Tibial nerve (tissue), 4 donors: ENCODE data around the gene GET3. TPM values are rescaled to one million over a fixed set of nuclear protein-coding genes. Genes with fewer than 3 reads are reported as not detected.
A peak's percentile ranks its signal among the peaks of the same experiment; 100 is the strongest.

ENCODE experiments used
- DNase-seq, 2 donors: peaks; one replicate each; pipeline ENCODE4 v3.0.0-alpha.2; 2019; ENCODE audit warnings: low spot score in 2 of 2
- H3K27ac ChIP-seq, 4 donors: fragments of 200-600 bp; sonication (generic) in 3 of 4; one replicate each; pipeline ENCODE4 v1.5.1; 2017 to 2019; ENCODE audit warnings: mild to moderate bottlenecking in 1 of 4
- H3K27me3 ChIP-seq, 2 donors: fragments of 200-600 bp; sonication (generic) in 1 of 2; one replicate each; pipeline versions ENCODE4 v1.5.1 to v1.6.0; 2017 to 2019
- H3K36me3 ChIP-seq, 3 donors: fragments of 200-600 bp; sonication (generic); one replicate each; pipeline ENCODE4 v1.5.1; 2018 to 2019
- H3K4me1 ChIP-seq, 4 donors: fragments of 200-600 bp; sonication (generic) in 3 of 4; one replicate each; pipeline ENCODE4 v1.5.1; 2017 to 2019
- H3K4me3 ChIP-seq, 4 donors: fragments of 200-600 bp; sonication (generic) in 3 of 4; one replicate each; pipeline ENCODE4 v1.5.1; 2017 to 2019; ENCODE audit warnings: mild to moderate bottlenecking in 1 of 4, moderate library complexity in 1 of 4
- H3K9me3 ChIP-seq, 4 donors: fragments of 200-600 bp; sonication (generic) in 3 of 4; one replicate each; pipeline ENCODE4 v1.5.1; 2017 to 2019
- EP300 ChIP-seq, 2 donors: sonication (generic); formaldehyde crosslinking; IDR thresholded peaks; one replicate each; pipeline ENCODE4 v1.6.1; 2017; ENCODE audit warnings: antibody characterized with exemption in 2 of 2, mild to moderate bottlenecking in 1 of 2
- POLR2A ChIP-seq, 2 donors: fragments of 450-650 bp; IDR thresholded peaks; one replicate each; pipeline ENCODE4 v1.6.1; 2017; ENCODE audit warnings: antibody characterized with exemption in 2 of 2, mild to moderate bottlenecking in 2 of 2, moderate library complexity in 2 of 2
- WGBS, 2 donors: methylation state at CpG; one replicate each; pipeline ENCODE4 v1.1.5; 2018; 5-methylcytosine and 5-hydroxymethylcytosine counted together
- total RNA-seq, 4 donors: library from RNA; depleted of rRNA; stranded (reverse); fragments of >200 nt; gene quantifications; one replicate each; pipeline ENCODE4 v1.1.0, GENCODE V29; 2016
- TF ChIP-seq, protein P1 (sequence below), 5 experiments: fragments of 200-600 bp in 3 of 5; fragments of 450-650 bp in 2 of 5; sonication (generic) in 3 of 5; IDR thresholded peaks; one replicate each; pipeline ENCODE4 v1.5.1; 2016 to 2019; ENCODE audit warnings: antibody characterized with exemption in 5 of 5, mild to moderate bottlenecking in 3 of 5, moderate library complexity in 2 of 5

GET3 gene
- total RNA-seq, 4 donors from 2014 or later, result 22.6 to 40.4 (median 36.3) TPM

DNA sequence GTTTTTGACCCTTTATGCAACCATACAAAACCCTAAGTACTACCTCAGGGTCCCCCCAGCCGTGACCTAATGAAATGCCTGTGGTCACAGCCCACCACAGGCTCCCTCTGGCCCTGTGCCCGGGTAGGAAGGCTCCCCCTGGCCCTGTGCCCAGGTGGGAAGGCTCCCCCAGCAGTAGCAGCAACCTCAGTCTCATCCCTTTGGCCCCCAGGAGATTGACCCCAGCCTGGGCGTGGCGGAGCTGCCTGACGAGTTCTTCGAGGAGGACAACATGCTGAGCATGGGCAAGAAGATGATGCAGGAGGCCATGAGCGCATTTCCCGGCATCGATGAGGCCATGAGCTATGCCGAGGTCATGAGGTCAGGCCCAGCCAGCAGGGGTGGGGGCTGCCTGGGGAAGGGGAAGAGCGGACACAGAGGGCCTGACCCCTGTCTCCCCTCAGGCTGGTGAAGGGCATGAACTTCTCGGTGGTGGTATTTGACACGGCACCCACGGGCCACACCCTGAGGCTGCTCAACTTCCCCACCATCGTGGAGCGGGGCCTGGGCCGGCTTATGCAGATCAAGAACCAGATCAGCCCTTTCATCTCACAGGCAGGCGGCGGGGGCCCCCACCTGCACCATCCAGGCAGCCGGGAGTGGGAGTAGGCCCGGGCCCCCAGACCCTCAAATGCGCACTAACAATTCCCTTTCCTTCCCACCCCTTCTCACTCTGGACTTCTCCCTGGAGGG lies 8.0 kb downstream of the GET3 start:
- TF ChIP-seq POLR2A (IDR thresholded peaks at IDR 0.05), result no peak
- no peak for TF ChIP-seq EP300 (IDR thresholded peaks at IDR 0.05)
- TF ChIP-seq, protein P1, sequence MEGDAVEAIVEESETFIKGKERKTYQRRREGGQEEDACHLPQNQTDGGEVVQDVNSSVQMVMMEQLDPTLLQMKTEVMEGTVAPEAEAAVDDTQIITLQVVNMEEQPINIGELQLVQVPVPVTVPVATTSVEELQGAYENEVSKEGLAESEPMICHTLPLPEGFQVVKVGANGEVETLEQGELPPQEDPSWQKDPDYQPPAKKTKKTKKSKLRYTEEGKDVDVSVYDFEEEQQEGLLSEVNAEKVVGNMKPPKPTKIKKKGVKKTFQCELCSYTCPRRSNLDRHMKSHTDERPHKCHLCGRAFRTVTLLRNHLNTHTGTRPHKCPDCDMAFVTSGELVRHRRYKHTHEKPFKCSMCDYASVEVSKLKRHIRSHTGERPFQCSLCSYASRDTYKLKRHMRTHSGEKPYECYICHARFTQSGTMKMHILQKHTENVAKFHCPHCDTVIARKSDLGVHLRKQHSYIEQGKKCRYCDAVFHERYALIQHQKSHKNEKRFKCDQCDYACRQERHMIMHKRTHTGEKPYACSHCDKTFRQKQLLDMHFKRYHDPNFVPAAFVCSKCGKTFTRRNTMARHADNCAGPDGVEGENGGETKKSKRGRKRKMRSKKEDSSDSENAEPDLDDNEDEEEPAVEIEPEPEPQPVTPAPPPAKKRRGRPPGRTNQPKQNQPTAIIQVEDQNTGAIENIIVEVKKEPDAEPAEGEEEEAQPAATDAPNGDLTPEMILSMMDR (IDR thresholded peaks at IDR 0.05), result no peak
- Histone ChIP-seq H3K27me3 (peaks cover 0 to 7% of the 10 kb centered on the region in 2 donors), H3K9me3 (peaks cover 0 to 8% (median 0%) of the 10 kb centered on the region in 4 donors), H3K27ac (no peak overlapping the region), H3K4me1 (peaks cover 0 to 6% (median 0%) of the 10 kb centered on the region in 4 donors), H3K36me3 (peaks cover 3 to 86% (median 5%) of the 10 kb centered on the region in 3 donors), H3K4me3 (no peak overlapping the region)
- no peak for DNase-seq
- WGBS, 2 donors, result 71% methylated on average over 22 of the region's 22 CpGs

DNA sequence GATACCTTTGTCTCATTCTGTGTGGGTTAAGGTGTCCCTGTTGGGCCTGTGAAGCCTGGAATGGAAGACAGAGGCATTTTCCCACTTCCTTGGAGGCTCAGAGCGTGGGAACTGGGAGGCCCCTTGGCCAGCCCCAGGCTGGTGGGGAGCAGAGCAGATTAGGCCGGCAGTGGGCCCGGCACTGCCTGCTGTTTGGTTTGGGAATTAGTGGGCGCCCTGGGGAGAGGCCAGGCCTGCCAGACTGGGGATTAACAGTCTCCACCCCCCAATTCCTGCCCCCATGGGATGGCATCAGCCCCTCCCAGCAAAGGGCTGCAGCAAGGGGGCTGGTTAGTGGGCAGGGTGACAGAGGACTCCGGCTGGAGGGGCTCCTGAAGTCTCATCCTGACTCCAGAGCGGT lies 11.2 kb downstream of the GET3 start:
- WGBS, 2 donors, result 69 to 81% methylated on average over 6 of the region's 6 CpGs
- no peak overlapping the region for H3K4me3 ChIP-seq
- H3K9me3 ChIP-seq, result peaks cover 0 to 8% (median 0%) of the 10 kb centered on the region in 4 donors
- peaks cover 0 to 15% (median 0%) of the 10 kb centered on the region in 4 donors for H3K4me1 ChIP-seq
- H3K27me3 ChIP-seq, result peaks cover 0 to 34% of the 10 kb centered on the region in 2 donors
- H3K27ac ChIP-seq, result no peak overlapping the region
- TF ChIP-seq POLR2A (IDR thresholded peaks at IDR 0.05) (no peak), EP300 (IDR thresholded peaks at IDR 0.05) (no peak)
- TF ChIP-seq, protein P1 (IDR thresholded peaks at IDR 0.05), result no peak
- peaks cover 3 to 55% (median 5%) of the 10 kb centered on the region in 3 donors for H3K36me3 ChIP-seq
- no peak for DNase-seq

DNA sequence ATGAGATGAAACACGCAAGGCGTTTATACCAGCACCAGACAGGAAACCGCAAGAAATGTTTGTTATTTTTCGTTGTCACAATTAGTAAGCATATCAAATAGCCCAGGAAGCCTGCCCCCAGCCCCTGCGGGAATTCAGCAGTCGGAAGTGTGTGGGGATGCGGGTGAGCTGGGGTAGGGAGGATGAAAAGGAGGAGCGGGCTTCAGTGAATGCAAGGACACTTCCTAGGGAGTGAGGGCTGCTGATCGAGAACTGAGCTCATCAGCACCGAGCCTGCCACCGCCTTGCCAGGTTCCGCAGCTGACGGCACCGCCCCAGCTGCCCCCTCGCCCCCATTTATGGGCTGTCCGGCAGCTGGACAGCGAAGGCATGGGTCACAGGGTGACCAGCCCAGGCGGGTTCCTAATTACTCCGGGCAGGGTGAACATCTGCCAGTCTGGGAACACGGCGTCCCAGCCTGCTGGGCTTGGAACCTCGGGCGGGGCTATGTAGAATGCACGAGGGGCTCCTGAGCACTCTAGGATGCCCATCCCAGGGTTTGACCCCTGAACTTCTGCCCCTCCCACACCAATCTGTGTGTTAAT lies 12.7 kb downstream of the GET3 start:
- peak in 1 of 2 donors; percentile 7 for TF ChIP-seq EP300 (IDR thresholded peaks at IDR 0.05)
- TF ChIP-seq, protein P1 (IDR thresholded peaks at IDR 0.05), result no peak
- 28 to 31% methylated on average over 14 to 24 of the region's 24 CpGs for WGBS, 2 donors
- Histone ChIP-seq H3K9me3 (peaks cover 0 to 8% (median 0%) of the 10 kb centered on the region in 4 donors), H3K36me3 (peaks cover 3 to 39% (median 5%) of the 10 kb centered on the region in 3 donors), H3K27ac (no peak overlapping the region), H3K4me1 (peaks cover 0 to 15% (median 0%) of the 10 kb centered on the region in 4 donors), H3K27me3 (peaks cover 0 to 36% of the 10 kb centered on the region in 2 donors), H3K4me3 (no peak overlapping the region)
- DNase-seq, result no peak

DNA sequence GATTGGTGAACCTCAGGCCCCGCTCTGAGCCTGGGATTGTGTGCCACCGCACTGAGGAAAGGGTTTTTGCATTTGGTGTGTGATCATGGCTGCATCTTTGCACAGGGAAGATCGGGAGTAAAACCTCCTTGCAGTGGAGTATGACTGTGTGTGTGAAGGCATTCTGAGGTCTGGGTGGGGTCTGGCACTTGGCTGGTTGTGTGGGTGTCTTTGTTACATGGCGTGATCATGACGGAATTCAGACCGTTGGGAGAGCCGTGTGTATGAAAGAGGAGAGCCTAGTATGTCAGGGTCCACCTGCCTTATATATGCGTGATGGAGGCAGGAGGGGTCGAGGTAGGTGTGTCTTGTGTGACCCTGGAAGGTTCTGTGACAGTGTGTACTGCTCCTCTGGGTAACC lies 13.6 kb downstream of the GET3 start:
- H3K4me3 ChIP-seq, result no peak overlapping the region
- H3K4me1 ChIP-seq, result peaks cover 0 to 15% (median 0%) of the 10 kb centered on the region in 4 donors
- DNase-seq, result no peak
- H3K9me3 ChIP-seq, result peaks cover 0 to 8% (median 0%) of the 10 kb centered on the region in 4 donors
- peaks cover 0 to 31% (median 3%) of the 10 kb centered on the region in 3 donors for H3K36me3 ChIP-seq
- no peak for TF ChIP-seq POLR2A (IDR thresholded peaks at IDR 0.05)
- H3K27ac ChIP-seq, result no peak overlapping the region
- peaks cover 0 to 36% of the 10 kb centered on the region in 2 donors for H3K27me3 ChIP-seq
- WGBS, 2 donors, result 45 to 46% methylated on average over 9 of the region's 9 CpGs

DNA sequence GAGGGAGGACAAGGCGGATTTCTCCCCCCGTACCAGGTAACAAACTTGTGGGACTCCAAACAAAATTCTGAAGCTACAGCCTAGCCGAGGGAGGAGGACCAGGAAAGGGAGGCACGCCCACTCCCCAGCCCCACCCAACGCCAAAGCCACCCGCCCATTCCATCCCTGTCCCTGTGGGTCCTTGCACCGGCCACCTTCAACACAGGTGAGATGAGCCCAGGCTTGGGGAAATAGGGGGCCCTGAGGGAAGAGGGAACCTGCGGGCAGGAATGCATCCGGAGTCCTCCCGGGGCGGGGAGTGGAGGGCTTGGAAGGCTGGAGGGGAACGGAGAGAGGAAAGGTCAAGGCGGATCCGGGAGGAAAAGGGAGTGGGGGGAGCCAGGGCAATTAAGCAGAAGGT lies 14.3 kb downstream of the GET3 start, which contains the start of gene BEST2:
TSS of gene BEST2 (plus strand) at position 157 of the 400 bp plus-strand sequence. CDS start 802 bp downstream, outside the sequence.
- peaks cover 0 to 36% of the 10 kb centered on the region in 2 donors for H3K27me3 ChIP-seq
- WGBS, 2 donors, result 51 to 53% methylated on average over 14 of the region's 14 CpGs
- H3K9me3 ChIP-seq, result peaks cover 0 to 8% (median 0%) of the 10 kb centered on the region in 4 donors
- DNase-seq, result no peak
- peaks cover 0 to 15% (median 0%) of the 10 kb centered on the region in 4 donors for H3K4me1 ChIP-seq
- no peak within 1 kb of the TSS for H3K4me3 ChIP-seq
- no peak within 1 kb of the TSS for H3K27ac ChIP-seq
- H3K36me3 ChIP-seq, result peaks cover 0 to 23% (median 3%) of the 10 kb centered on the region in 3 donors
- TF ChIP-seq, protein P1 (IDR thresholded peaks at IDR 0.05), result no peak
- TF ChIP-seq POLR2A (IDR thresholded peaks at IDR 0.05) (no peak), EP300 (IDR thresholded peaks at IDR 0.05) (no peak)
